ENCODE data around the gene CNNM1.

CNNM1 gene

DNA sequence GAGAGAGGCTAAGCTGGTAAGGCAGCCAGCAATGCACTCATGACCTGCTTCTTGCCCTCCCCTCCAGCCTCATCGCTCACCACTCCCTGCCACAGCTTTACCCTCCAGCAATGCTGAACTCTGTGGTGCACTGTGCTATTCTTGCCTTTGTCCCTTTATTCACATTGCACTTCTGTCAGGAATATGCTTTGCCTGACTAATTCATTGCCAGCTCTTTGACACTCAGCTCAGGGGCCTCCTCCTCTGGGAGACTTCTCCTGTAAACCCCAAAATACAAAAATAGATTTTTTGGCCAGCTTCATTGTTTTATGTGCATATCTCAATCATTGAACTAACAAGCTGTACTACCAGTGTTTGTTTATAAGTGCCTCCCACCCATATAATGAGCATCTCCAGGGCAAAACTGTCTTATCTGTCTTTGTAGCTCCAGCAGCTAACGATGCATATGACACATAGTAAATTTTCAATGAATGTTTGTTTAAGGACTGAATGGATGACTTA, 8.2 kb downstream of the CNNM1 start:
- no peak for DNase-seq (ENCODE audit: low read depth in 3 of 3)

DNA sequence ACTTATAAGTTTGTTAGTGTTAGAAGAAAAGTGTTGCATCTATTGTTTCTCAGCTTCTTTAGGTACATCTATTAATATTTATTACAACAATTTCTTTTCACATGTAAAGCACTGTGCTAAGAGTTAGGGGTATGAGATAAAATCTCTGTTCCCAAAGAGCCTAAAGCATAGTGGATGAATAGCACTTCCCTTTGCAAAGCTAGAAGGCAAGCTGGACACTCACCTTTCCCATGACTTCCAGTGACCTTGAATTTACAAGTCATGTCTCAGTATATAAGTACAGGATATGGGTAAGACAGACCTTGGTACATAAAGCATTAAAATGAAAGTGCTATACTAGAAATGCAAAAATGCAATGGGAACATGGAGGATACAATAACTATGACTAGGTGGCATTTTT, 8.7 kb downstream of the CNNM1 start:
- DNase-seq (ENCODE audit: low read depth in 3 of 3): no peak

DNA sequence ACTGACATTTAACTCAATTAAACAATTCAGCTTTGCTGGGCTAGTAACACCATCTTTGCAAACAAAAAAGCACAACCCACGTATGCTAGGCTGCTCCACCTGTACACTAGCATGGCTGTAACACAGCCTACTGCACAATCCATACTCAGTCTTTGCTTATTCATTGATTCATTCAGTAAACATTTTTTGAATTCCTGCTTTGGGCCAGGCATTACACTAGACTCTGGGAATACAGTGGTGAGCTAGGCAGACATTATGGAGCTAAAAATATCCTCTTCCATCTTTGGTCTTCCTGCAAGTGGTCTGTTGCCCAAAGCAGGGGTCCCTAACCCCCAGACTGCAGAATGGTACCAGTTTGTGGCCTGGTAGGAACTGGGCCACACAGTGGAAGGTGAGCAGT, 9.9 kb downstream of the CNNM1 start:
- DNase-seq (ENCODE audit: low read depth in 3 of 3): no peak

DNA sequence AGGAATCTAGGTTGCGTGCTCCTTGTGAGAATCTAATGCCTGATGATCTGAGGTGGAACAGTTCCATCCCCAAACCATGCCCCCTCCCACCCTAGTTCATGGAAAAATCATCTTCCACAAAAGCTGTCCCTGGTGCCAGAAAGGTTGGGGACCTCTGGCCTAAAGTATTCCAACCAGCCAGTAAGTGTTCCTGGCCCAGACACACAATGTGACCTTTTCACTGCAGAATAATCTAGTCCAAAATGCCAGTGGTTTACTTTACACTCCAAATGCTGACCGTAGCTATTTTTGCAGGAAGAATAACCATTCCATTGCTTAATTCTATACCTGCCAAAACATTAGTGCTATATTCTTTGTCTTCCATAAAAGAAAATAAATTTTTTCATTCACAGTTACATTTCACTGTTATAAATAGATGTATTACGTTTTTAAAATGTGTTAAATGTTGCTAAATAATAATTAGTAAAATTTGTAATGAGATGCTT, 10.4 kb downstream of the CNNM1 start:
- no peak for DNase-seq (ENCODE audit: low read depth in 3 of 3)

DNA sequence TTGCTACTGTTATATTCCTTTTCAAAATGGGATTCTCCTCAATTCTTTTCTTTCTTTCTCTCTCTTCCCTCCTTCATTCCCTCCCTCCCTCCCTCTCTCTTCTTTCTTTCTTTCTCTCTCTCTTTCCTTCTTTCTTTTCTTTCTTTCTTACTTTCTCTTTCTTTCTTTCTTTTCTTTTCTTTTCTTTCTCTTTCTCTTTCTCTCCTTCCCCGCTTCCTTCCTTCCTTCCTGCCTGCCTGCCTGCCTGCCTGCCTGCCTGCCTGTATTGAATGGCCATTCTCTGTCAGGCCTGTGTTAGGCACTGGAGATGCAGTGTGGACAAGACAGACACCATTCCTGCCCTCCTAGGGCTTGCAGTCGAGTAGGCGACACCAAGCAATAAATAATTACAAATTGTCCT, 11.5 kb downstream of the CNNM1 start:
- DNase-seq (ENCODE audit: low read depth in 3 of 3): no peak

DNA sequence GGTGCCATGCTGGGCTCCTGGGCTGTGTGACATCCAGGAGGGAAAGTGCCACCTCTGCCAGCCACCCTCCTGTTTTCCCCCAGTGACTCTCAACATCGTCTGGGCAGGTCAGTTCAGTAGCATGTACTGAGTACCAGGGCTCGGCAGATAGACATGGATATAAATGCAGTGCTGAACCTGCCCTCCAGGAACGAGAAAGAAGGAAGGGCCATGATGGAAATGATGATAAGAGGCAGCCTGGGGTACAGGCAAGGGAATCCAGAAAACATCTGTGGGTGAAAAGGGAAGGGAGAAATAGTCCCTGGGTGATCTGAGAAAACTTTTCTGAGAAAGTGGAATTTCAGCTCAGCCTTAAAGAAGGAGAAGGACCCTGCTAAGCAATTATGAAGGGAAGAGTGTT, 12.1 kb downstream of the CNNM1 start:
- DNase-seq (ENCODE audit: low read depth in 3 of 3): no peak

DNA sequence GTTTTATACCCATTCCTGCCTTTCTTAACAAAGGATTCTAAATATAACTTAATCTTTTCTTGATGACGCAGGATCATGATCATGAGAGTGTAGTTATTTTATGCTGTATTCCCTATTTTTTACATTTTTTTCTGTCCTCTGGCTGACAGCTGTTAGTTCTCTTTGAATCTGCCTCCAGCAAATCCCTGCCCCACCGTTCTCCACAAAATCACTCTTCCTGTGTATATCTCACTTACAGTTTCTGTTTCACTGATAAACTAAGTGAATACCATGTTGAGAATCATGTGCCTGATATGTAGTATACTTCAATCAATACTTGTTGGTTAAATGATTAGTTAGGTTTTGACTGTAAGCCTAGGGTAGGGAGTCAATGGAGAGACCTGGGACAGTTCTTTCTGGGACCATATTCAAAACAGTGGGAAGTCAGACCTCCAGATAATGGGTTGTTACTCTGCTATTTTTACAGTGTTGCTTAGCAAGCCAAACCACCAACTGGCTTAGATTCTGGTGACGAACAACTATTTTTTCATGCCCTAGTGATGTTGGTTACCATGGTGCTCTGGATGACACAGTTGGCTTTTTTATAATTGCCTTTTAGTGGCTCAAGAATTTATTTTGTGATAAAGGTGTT, 12.8 kb downstream of the CNNM1 start:
- no peak for DNase-seq (ENCODE audit: low read depth in 3 of 3)

DNA sequence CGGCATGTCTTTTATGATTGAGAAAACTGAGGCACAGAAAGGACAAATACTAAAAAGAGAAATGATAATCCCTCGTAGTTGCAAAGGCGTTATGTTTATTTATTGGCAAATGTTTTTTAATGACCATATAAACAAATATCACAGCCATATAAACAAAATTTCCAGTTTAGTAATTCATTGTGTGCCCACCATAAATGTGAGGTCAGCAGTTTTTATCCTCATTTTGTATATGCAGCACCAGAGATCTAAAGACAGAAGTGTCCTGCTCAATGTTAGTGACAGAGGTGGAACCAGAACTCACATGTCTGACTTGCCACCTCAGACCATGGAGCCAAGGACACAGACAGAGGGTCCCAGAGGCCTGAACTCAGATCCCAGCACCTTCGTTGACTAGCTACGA, 14.1 kb downstream of the CNNM1 start:
- no peak for DNase-seq (ENCODE audit: low read depth in 3 of 3)

DNA sequence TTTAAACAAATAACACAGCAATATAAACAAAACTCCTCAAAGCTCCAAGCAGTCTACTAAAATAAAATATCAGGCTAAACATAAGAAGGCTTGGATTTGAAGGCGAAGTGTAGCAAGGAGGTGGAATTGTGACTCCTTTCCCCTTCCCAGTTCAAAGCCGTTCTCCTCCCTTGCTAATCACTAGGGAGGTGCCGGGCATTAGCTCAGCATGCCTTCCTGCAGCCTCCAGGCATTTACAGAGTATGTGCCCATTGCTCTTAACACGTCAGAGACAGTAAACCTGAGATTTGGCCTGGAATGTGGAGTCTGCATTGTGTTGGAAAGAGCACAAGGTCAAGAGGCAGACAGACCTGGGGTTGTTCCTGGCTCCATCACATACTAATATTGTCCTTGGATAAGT, 15.6 kb downstream of the CNNM1 start:
- no peak for DNase-seq (ENCODE audit: low read depth in 3 of 3)

DNA sequence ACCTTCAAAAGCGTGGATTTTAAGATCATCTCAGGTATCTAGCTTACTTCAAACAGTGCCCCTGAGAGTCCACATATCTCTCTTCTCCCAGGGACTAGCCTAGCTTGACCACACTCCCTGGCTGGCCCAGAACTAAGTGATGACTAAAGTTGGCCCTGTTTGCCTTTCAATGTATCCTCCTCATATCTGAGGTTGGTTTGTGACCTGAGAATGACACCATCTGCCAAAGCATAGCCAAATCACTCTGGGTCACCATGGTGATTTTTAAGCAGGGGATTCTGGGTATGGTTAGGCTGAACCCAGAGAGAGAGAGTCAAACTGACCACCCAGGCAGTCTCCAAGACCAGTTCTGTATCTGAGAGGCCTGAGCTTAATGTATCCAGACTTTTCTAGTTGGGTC, 16.2 kb downstream of the CNNM1 start:
- no peak for DNase-seq (ENCODE audit: low read depth in 3 of 3)

DNA sequence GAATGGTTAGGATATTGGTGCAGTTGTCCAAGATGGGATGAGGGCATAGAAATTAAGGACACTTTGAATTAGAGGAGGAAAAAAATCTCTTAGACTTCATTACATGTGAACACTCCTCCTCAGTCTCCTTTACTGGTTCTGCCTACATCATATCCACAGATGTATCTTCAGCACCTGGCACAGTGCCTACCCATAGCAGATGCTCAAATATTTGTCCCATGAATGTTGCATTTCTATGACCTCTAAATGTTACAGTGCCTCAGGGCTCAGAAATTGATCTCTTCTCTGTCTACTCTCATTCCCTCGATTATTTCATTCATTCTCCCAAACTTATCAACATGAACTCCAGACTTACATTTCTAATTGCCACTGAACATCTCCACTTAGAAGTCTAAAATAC, 17.1 kb downstream of the CNNM1 start:
- no peak for DNase-seq (ENCODE audit: low read depth in 3 of 3)

DNA sequence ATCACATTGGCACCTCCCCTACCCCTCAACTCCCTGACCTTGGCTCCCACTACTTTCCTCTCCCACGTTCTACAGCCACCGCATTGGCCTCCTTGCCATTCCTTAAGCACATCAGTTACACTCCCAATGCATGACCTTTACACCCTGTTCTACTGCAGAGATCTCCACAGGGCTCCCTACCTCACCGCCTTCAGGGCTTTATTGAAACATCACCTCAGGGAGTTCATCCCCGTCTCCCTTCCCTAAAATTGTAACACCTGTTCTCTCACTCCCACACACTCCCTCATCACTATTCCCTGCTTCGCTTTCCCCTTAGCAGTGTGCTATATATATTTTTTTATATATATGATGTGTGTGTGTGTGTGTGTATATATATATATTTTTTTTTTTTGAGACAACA, 18.5 kb downstream of the CNNM1 start:
- DNase-seq (ENCODE audit: low read depth in 3 of 3): no peak

DNA sequence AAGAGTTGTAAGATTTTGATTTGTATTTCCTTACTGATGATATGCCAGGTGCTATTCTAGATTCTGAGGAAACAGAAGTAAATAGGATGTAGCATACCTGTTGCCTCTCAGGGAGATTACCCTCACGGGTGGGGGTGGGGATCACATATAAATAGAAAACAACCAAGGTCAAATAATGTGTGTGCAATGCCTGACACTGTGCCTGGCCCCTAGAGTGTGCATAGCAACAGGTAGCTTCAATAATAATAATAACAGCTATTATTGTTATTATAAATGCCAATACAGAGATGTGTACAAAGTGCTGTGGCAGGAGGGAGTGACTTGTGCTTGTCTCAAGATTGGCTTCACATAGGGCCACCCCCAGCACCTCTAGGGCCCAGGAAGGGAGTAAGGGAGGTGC, 24.0 kb downstream of the CNNM1 start:
- no peak for DNase-seq (ENCODE audit: low read depth in 3 of 3)

DNA sequence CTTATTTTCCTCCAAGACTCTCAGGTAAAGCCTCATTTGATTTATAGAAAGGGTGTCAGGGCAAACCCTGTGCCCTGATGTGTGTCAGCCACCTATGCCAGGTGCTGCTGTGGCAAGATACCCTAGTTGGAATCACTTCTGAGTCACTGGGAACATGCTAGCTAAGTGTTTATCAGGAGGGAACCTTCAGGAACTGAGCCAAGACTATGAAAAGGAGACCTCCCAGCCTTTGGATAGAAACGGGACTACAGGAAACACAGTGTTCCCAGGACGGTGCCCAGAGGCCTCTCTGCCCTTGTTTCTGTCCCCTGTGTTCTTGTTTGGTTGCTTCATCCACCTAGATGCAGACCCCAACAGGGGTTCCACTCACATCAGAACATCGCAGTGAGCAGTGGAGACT, 28.5 kb downstream of the CNNM1 start:
- no peak for DNase-seq (ENCODE audit: low read depth in 3 of 3)

DNA sequence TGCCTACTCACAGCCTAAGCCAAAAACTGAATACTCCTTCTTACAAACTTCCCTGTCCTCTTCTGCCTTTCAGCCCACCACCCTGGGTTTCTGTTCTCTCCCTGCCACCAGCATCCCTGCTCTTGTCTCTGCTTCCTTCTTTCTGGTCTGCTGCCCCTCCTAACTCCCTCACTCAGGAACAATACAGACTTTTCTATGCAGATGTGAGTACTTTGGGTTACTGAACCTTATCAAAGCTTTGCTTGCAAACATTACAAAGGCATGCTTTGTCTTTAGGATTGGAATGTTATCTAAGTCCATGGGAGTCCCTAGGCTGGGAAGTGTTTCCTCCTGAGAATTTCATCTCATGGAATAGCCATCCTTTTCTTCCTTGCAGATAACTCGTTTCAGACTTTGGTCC, 28.9 kb downstream of the CNNM1 start:
- DNase-seq (ENCODE audit: low read depth in 3 of 3): no peak

DNA sequence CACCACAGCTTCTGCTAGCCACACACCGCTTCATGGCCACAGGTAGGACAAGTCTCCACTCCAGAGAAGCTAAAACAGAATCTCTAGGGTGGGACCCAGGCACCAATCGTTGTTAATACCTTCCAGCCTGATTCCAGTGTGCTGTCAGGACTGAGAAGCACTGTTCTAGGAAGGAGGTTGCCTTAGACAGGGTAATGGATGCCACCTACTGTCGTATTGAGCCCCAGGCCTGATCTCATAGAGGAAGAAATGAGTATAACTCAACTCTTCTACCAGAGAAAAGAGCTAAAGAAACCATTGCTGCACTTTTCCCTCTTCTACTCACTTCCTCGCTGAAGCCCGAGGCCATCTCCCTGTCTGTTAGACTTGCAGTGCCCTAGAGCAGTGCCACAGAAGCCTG, 31.8 kb downstream of the CNNM1 start:
- no peak for DNase-seq (ENCODE audit: low read depth in 3 of 3)

DNA sequence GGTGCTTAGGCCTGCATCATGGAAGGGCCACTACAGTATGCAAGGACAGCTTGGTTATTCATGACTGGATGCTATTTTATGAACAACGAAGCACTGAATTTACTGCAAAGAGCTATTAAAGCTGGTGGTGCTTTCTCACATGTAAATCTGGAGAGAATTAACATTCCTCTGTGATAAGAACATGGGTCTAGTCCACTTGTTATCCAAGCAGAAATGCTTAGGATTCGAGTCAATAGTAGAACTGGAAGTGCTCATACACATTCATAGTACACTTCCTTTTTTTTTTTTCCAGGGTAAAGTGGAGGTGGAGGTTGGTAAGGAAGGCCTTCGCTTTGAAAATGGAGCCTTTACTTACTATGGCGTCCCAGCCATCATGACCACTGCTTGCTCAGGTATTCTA, 35.0 kb downstream of the CNNM1 start:
- no peak for DNase-seq (ENCODE audit: low read depth in 3 of 3)

DNA sequence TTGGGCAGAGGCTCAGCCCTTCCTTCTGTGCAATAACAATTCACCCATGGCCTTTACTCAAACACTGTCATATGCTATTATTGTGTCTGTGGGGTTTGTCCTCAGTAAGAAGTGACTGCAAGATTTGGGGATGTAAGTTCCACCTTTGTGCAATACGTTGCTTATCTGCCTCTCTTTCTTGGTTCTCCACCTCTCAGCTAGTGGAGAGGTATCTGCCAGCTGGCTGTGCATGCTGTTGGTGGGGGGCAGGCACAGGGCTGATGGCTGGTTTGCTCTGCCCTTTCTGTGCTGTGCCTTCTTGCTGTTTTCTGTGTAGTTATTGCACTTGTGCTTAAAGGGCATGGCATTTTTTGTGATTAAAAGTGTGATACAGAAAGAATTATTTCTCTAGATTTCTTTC, 36.2 kb downstream of the CNNM1 start:
- DNase-seq (ENCODE audit: low read depth in 3 of 3): no peak

DNA sequence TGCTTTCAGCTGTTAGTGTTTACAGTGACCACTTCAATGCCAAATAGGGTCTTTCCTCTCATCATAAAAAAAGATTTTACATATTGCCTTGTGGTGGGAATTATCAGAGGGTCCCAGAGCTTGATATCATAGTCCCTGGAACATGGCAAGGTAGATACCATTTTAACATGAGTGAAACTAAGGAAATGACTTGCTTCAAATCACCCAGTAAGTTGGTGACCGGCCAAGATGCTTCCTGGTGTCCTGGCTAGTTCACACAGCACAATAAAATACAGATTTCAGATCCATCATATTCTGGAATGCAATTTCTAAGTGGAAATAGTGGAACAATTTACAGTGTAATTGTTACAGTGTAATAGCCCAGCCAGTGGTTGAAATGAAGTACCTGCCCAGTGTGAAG, 36.6 kb downstream of the CNNM1 start:
- DNase-seq (ENCODE audit: low read depth in 3 of 3): no peak

DNA sequence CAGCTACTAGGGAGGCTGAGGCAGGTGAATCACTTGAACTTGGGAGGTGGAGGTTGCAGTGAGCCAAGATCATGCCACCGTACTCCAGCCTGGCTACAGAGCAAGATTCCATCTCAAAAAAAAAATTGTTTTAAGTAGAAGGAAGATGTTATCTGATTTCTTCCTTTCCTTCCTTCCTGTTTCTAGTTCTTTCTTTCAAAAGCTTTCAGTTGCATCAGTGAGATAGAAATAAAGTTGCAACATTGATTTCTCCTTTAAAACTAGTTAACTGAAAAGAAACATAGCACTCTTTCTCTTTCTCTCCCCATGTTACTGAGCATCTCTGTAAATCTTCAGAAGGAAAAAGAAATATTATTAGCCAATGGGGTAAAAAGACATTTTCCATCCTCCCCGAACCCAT, 37.5 kb downstream of the CNNM1 start:
- no peak for DNase-seq (ENCODE audit: low read depth in 3 of 3)

DNA sequence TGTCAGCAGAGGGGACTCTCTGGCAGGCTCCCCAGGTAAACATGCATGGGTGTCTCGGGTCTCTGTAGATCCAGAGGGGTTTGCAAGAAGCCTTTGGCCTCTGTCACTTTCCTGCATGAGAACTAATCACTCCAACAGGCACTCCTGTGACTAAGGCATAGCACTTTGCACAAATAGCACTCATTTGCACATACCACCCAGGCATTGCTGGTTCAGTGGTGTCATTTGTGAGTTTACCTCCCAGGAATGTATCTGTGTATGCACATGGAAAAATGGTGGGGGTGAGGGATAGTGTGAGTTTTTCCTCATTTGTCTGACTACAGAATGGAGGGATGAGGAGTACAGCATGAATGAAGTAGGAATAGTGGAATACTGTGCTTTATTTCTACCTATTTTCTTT, 39.5 kb downstream of the CNNM1 start:
- no peak for DNase-seq (ENCODE audit: low read depth in 3 of 3)

DNA sequence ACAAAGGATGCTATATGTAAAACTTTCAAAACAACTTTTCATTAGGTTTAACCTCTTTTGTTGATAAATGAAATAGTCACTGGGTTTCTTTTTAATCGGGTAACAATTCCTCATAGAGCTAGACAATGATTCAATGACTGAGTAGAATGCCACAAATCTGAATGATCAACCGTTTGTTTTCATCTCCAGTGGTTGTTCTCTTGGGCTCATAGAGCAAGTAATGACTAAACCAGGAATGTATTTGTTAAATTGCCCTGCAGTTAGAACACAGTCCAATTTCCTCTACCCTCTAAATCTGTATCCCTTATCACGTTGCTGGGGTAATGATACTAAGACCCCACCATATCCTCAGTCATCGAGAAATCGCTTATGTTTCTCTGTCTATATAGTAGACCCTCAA, 40.0 kb downstream of the CNNM1 start:
- DNase-seq (ENCODE audit: low read depth in 3 of 3): no peak

DNA sequence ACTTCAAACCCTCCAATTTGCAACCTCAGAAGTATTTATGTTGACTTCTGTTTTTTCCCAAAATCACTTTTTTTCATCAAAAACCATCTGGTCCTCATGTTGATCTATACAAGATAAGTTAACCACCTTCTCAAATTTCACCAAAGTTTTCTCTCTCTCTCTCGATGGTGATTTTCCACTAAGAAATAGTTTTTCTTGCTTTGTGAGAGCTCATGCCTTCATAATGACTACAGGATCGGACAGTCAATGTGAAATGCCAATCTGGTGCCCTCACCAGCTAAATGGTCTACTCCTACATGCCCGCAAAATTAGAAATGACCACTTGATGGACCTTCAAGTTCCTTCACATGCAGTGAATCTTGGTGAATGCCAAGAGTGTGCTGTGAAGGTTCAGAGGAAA, 40.4 kb downstream of the CNNM1 start:
- no peak for DNase-seq (ENCODE audit: low read depth in 3 of 3)

DNA sequence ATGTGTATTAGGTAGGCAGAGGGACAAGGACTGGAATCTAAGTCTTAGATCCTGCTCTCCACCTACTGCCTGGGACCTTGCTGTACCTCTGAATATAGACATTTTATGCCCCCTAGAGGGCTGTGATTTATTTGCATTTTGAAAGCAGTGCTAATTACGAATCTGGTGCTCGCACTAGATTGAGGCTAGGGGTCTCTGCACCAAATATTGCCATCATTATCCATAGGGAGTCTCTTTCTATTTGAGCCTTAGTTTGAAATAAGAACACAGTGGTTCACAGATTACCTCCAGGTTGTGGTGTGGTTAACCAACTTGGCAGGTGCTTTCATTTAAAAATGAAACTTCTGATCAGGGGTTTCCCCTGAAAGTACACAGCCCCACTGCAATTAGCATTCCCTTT, 41.8 kb downstream of the CNNM1 start:
- DNase-seq (ENCODE audit: low read depth in 3 of 3): no peak

Measured in stimulated activated CD4-positive, alpha-beta T cell treated with anti-CD3 and anti-CD28 coated beads, TNF-alpha, amount 100 ng/mL, for 4 hours (primary cell).